ENCODE measurements around the gene PCDHGA12. TPM values are rescaled to one million over a fixed set of nuclear protein-coding genes. Genes with fewer than 3 reads are reported as not detected.

PCDHGA12 gene
- 1 to 10 TPM; 3.3 to 6.3 (median 5.4) TPM for total RNA-seq
- polyA plus RNA-seq: under 1 TPM; 0.02 to 0.54 (median 0.12) TPM
- long read RNA-seq, donor 1, partial matches to known transcripts: 0 of 1 reads
- long read RNA-seq, donor 1, other reads (novel, unspliced or antisense): 0 of 1 reads
- long read RNA-seq, donor 2: 0 reads

GRCh38 chr5:141430332-141431113 lies at the start of gene PCDHGA12:
Gene PCDHGA12 (plus strand): TSS chr5:141430507. CDS start chr5:141430760, 253 bp downstream.
- Histone ChIP-seq H3K27me3 (replicated peaks in 1 of 7) (peaks cover 0 to 87% (median 14%) of the 10 kb centered on the region in 7 donors), H3K36me3 (peaks cover 0 to 8% (median 0%) of the 10 kb centered on the region in 6 donors), H3K4me3 (peak within 1 kb of the TSS in 7 of 8 donors; percentile 6 to 58 (median 29)), H3K9me3 (peaks cover 0 to 100% (median 98%) of the 10 kb centered on the region in 8 donors), H3K27ac (peak within 1 kb of the TSS in 1 of 8 donors; percentile 23), H3K4me1 (peaks cover 0 to 19% (median 0%) of the 10 kb centered on the region in 6 donors)
- intact Hi-C loops (cut with DNase I; ENCODE audit: low total_unique reads): no loop called here
- TF ChIP-seq POLR2AphosphoS5 (IDR thresholded peaks at IDR 0.05): no peak
- TF ChIP-seq POLR2A (IDR thresholded peaks at IDR 0.05): no peak
- TF ChIP-seq CTCF (IDR thresholded peaks at IDR 0.05 in 8 of 11, conservative IDR thresholded peaks at IDR 0.05 in 3 of 11): peak in 9 of 11 experiments; percentile 19 to 50 (median 37)
- 10 to 26% (median 12%) methylated on average over 33 of the region's 33 CpGs for WGBS, 5 donors
- no peak for DNase-seq

GRCh38 chr5:141382469-141383294 lies 47.6 kb upstream of the PCDHGA12 start, which contains the start of gene PCDHGA7:
Gene PCDHGA7 (plus strand): TSS chr5:141382742. CDS start chr5:141382900, 158 bp downstream.
- no peak for DNase-seq
- TF ChIP-seq POLR2A (IDR thresholded peaks at IDR 0.05) (no peak), CTCF (IDR thresholded peaks at IDR 0.05 in 8 of 11, conservative IDR thresholded peaks at IDR 0.05 in 3 of 11) (no peak), POLR2AphosphoS5 (IDR thresholded peaks at IDR 0.05) (no peak)
- Histone ChIP-seq H3K36me3 (no peaks in the 10 kb centered on the region), H3K4me3 (peak within 1 kb of the TSS in 2 of 8 donors; percentile 19 to 44), H3K27ac (no peak within 1 kb of the TSS), H3K9me3 (peaks cover 0 to 100% (median 100%) of the 10 kb centered on the region in 8 donors), H3K4me1 (no peaks in the 10 kb centered on the region), H3K27me3 (replicated peaks in 1 of 7) (peaks cover 0 to 81% (median 18%) of the 10 kb centered on the region in 7 donors)
- intact Hi-C loops (cut with DNase I; ENCODE audit: low total_unique reads): no loop called here
- 14 to 24% (median 22%) methylated on average over 32 to 37 of the region's 37 CpGs for WGBS, 5 donors

- Histone ChIP-seq H3K9me3 (peaks cover 0 to 98% (median 96%) of the 10 kb centered on the region in 8 donors), H3K27ac (no peak overlapping the region), H3K27me3 (replicated peaks in 1 of 7) (peaks cover 0 to 78% (median 20%) of the 10 kb centered on the region in 7 donors), H3K36me3 (no peaks in the 10 kb centered on the region), H3K4me3 (peak overlapping the region in 2 of 8 donors; percentile 19 to 44), H3K4me1 (no peaks in the 10 kb centered on the region)
- DNase-seq: no peak
- WGBS, 5 donors: 34 to 47% (median 41%) methylated on average over 13 to 21 of the region's 21 CpGs
- TF ChIP-seq POLR2A (IDR thresholded peaks at IDR 0.05) (no peak), CTCF (IDR thresholded peaks at IDR 0.05 in 8 of 11, conservative IDR thresholded peaks at IDR 0.05 in 3 of 11) (no peak), POLR2AphosphoS5 (IDR thresholded peaks at IDR 0.05) (no peak)
- intact Hi-C loops (cut with DNase I; ENCODE audit: low total_unique reads): no loop called here
Observed at GRCh38 chr5:141383345-141383744, 47.0 kb upstream of the PCDHGA12 start.
